BE2C (cell line): ENCODE measurements around the gene PKNOX2.

Source experiments
- DNase-seq: peaks from one replicate; pipeline ENCODE4 v3.0.0-alpha.2; 2020
- H3K27me3 ChIP-seq: fragments of 250-450 bp; sonication (Bioruptor Pico); 2 replicates; pipeline ENCODE4 v1.5.1; 2020; ENCODE audit warnings: mild to moderate bottlenecking
- H3K36me3 ChIP-seq: fragments of 250-450 bp; sonication (Bioruptor Pico); 2 replicates; pipeline ENCODE4 v1.5.1; 2020; ENCODE audit warnings: mild to moderate bottlenecking
- H3K4me1 ChIP-seq: fragments of 250-450 bp; sonication (Bioruptor Pico); 2 replicates; pipeline ENCODE4 v1.5.1; 2020
- H3K4me3 ChIP-seq: 2 replicates; pipeline ENCODE4 v1.5.1; 2011; ENCODE audit warnings: low read depth, low read length
- H3K9me3 ChIP-seq: fragments of 250-450 bp; sonication (Bioruptor Pico); 2 replicates; pipeline ENCODE4 v1.5.1; 2020
- TF ChIP-seq, protein P1 (sequence below): IDR thresholded peaks from 2 replicates; pipeline ENCODE4 v1.5.1; 2012; ENCODE audit warnings: mild to moderate bottlenecking, low read depth, low read length

PKNOX2 gene

DNA sequence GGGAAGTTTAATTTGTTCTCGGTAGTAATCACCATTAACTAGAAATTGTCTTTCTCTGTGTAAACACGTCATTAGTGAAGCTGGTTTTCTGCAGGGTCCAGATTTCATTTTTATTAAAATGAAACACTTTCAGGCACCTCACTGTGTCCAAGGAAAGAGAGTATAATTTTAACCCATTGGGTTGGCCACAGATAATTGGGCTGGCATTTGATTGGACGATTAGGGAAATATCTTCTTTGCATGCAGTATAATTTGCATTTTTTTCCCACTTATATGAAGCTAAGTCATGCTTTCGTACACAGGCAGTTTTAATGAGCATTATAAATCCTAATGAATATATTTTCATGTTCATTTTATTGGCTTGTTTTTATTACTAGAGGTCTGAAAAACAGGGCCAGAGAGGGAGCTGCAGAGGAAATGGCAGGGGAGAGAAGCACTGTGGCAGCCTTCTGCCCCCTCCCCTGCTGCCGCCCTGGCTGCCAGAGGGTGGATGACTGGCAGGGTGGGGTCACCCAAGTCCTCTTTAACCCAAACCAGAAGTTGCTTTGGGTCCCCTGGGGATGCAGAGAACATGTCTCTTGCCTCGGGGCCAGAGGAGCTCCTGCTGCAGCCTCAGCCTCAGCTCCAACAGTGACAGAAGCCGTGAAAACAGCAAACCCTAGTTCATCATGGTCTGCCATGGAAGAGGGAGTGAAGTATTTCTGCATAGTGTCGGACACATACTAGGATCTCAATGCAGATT lies 93.9 kb downstream of the PKNOX2 start:
- Histone ChIP-seq H3K36me3 (no peaks in the 10 kb centered on the region), H3K4me3 (no peak overlapping the region), H3K27me3 (peaks cover 13% of the 10 kb centered on the region), H3K9me3 (no peaks in the 10 kb centered on the region; the same call in 1 of the 2 replicates), H3K4me1 (no peaks in the 10 kb centered on the region)
- TF ChIP-seq, protein P1, sequence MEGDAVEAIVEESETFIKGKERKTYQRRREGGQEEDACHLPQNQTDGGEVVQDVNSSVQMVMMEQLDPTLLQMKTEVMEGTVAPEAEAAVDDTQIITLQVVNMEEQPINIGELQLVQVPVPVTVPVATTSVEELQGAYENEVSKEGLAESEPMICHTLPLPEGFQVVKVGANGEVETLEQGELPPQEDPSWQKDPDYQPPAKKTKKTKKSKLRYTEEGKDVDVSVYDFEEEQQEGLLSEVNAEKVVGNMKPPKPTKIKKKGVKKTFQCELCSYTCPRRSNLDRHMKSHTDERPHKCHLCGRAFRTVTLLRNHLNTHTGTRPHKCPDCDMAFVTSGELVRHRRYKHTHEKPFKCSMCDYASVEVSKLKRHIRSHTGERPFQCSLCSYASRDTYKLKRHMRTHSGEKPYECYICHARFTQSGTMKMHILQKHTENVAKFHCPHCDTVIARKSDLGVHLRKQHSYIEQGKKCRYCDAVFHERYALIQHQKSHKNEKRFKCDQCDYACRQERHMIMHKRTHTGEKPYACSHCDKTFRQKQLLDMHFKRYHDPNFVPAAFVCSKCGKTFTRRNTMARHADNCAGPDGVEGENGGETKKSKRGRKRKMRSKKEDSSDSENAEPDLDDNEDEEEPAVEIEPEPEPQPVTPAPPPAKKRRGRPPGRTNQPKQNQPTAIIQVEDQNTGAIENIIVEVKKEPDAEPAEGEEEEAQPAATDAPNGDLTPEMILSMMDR, result no peak
- peak; percentile 39 for DNase-seq

DNA sequence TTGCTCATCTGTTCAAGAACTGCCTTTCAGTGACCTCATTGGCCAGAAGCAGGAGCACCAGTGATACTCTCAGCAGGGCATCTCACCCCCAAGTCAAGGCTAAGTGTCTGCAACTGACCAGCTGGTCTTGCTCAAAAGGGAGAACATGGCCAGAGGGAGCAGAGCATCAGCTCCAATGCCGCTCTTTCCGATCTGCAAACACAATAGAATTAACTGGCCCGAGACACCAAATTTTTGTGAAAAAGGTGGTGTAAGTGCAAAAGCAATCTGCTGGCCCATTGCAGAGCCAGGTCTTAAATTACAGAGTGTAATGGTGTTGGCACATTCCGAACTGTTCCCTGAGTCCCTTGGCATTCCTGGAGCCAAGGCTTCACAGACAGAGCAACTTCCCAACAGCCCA lies 97.0 kb downstream of the PKNOX2 start:
- no peaks in the 10 kb centered on the region for H3K4me1 ChIP-seq
- no peak for DNase-seq

DNA sequence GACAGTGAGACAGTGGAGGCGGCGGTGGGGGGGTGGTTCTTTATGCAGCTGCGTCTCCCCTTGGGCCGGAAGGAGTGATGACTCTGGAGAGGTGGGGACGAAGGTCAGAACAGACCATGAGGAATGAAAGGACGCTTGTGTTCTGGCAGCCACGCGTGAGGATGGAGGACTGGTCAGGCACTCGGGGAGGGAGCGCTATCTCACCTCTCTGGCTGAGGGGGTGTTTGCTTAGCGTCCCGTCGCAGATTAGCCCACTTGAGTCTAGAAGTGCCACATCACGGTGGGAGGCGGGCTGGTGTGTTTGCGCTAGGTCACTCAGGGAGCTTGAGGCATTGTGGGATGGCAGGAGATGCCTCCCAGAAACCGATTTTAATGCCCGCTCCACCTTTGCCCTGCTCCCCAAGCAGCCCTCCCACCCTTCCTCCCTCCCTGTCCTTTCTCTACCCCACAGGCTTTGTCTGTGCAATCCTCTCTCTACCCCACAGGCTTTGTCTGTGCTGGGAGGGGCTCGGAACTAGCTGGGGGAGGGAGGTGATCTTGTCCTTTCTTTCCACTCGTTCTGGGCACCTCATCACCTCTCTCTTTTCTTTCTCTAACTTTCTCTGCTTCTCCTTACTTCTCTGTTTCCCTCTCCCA lies 97.8 kb downstream of the PKNOX2 start:
- no peaks in the 10 kb centered on the region for H3K4me1 ChIP-seq
- peaks cover 38% of the 10 kb centered on the region for H3K27me3 ChIP-seq
- H3K36me3 ChIP-seq, result no peaks in the 10 kb centered on the region
- DNase-seq, result no peak
- H3K4me3 ChIP-seq, result no peak overlapping the region
- H3K9me3 ChIP-seq, result no peaks in the 10 kb centered on the region
- TF ChIP-seq, protein P1, result no peak

More for the DNA sequence above, 97.0 kb downstream of the PKNOX2 start:
- no peak overlapping the region for H3K4me3 ChIP-seq
- TF ChIP-seq, protein P1, result no peak
- H3K27me3 ChIP-seq, result peaks cover 33% of the 10 kb centered on the region
- H3K9me3 ChIP-seq, result no peaks in the 10 kb centered on the region
- no peaks in the 10 kb centered on the region for H3K36me3 ChIP-seq

DNA sequence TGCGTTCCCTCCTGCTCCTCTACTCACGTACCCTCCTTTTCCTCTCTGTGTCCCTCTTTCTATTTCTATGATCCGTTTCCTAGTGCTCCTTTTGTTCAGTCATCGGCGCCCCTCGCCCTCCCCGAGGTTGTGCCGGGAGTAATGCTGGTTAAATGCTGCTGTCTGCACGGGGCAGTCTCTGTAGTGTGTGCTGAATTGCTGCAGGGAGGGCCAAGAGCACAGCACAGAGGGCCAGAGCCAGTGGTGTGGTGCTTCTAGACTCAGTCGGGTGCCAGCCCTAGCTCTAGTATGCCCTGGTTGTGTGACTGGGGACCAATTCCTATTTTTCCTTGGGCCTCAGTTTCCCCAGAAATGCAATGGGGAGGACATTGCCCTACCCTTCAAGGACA lies 98.3 kb downstream of the PKNOX2 start:
- H3K9me3 ChIP-seq, result no peaks in the 10 kb centered on the region
- H3K4me3 ChIP-seq, result no peak overlapping the region
- TF ChIP-seq, protein P1, result no peak
- no peaks in the 10 kb centered on the region for H3K36me3 ChIP-seq
- no peaks in the 10 kb centered on the region for H3K4me1 ChIP-seq
- DNase-seq, result no peak
- peaks cover 43% of the 10 kb centered on the region for H3K27me3 ChIP-seq

DNA sequence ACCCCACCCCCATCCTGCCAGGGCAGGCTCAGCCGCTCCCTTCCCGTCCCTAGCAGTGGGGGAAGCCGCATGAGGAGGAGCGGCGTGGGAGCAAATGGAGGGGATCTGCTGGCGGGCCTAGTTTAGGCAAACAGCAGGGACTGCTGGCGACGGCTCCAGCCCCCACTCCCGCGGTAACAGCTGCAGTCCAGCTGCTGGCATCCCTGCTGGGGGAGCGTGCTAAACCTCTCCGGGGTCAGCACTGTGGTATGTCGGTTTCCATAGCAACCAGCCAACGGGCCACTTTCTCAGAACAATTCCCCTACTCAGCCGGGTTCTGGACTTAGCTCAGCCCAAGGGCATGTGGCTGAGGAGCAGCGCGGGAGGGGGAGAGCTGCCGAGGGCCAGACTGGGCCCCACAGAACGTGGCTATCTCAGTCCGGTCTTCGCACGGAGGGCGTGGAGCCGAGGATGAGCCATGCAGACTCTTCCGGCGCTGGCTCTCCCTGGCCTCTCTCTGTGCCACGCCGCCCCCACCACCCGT lies 98.8 kb downstream of the PKNOX2 start:
- Histone ChIP-seq H3K36me3 (no peaks in the 10 kb centered on the region), H3K9me3 (no peaks in the 10 kb centered on the region), H3K27me3 (peaks cover 48% of the 10 kb centered on the region), H3K4me3 (no peak overlapping the region), H3K4me1 (no peaks in the 10 kb centered on the region)
- TF ChIP-seq, protein P1, result no peak
- no peak for DNase-seq
